ENCODE measurements around the gene MSS51. TPM values are rescaled to one million over a fixed set of nuclear protein-coding genes. Genes with fewer than 3 reads are reported as not detected.

Gene MSS51
- total RNA-seq, 2 donors from 2014 or later, result 3.9 to 4.0 TPM

- no peak overlapping the region for H3K27ac ChIP-seq (ENCODE audit: low read depth, low read length)
- H3K27ac Mint-ChIP-seq, result no peak overlapping the region
- TF ChIP-seq CTCF (conservative IDR thresholded peaks at IDR 0.05), result no peak
- H3K4me3 Mint-ChIP-seq, result no peak overlapping the region
- no peaks in the 10 kb centered on the region for H3K4me1 Mint-ChIP-seq
- H3K4me1 ChIP-seq (ENCODE audit: control insufficient read depth, insufficient read depth, low read length), result no peaks in the 10 kb centered on the region
- no peak for DNase-seq
- H3K4me3 ChIP-seq (ENCODE audit: low read length), result no peak overlapping the region
- 94 to 100% methylated on average over 1 of the region's 2 CpGs for WGBS, 2 experiments (ENCODE audit: insufficient coverage in 1 of 2, insufficient read length in 1 of 2)
- peaks cover 61% of the 10 kb centered on the region for H3K36me3 ChIP-seq (ENCODE audit: control insufficient read depth, insufficient read depth, low read length)
- peaks cover 39% of the 10 kb centered on the region for H3K36me3 Mint-ChIP-seq (ENCODE audit: low read depth)
- no peaks in the 10 kb centered on the region for H3K9me3 Mint-ChIP-seq
- no peaks in the 10 kb centered on the region for H3K27me3 ChIP-seq (ENCODE audit: control insufficient read depth, insufficient read depth, low read length, poor library complexity, severe bottlenecking)
- no peaks in the 10 kb centered on the region for H3K27me3 Mint-ChIP-seq (ENCODE audit: insufficient read depth)
- no peaks in the 10 kb centered on the region for H3K9me3 ChIP-seq (ENCODE audit: control insufficient read depth, low read length)
- no peak overlapping the region for H3K9ac ChIP-seq (ENCODE audit: extremely low read depth, low read length, poor library complexity, severe bottlenecking)
Measured at GRCh38 chr10:73465978-73466726, 32.8 kb upstream of the MSS51 start.

DNA sequence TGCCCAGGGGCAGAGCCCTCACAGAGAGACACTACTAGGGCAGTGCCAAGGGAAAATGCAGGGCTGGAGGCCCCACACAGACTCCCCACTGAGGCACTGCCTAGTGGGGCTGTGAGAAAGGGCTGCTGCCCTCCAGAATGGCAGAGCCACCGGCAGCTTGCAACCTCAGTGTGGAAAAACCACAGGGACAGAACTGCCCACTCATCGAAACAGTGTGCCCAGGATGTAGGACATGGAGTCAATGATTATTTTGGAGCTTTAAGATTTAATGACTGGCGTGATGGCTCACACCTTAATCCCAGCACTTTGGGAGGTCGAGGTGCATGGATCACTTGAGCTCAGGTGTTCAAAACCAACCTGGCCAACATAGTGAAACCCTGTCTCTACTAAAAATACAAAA, 27.5 kb upstream of the MSS51 start:
- H3K4me3 Mint-ChIP-seq, result no peak overlapping the region

GRCh38 chr10:73459683-73460314, 26.4 kb upstream of the MSS51 start:
- Histone ChIP-seq H3K9me3 (ENCODE audit: control insufficient read depth, low read length) (no peaks in the 10 kb centered on the region), H3K36me3 (ENCODE audit: control insufficient read depth, insufficient read depth, low read length) (peaks cover 12% of the 10 kb centered on the region), H3K27me3 (ENCODE audit: control insufficient read depth, insufficient read depth, low read length, poor library complexity, severe bottlenecking) (no peaks in the 10 kb centered on the region), H3K4me1 (ENCODE audit: control insufficient read depth, insufficient read depth, low read length) (no peaks in the 10 kb centered on the region), H3K27ac (ENCODE audit: low read depth, low read length) (no peak overlapping the region), H3K9ac (ENCODE audit: extremely low read depth, low read length, poor library complexity, severe bottlenecking) (no peak overlapping the region), H3K4me3 (ENCODE audit: low read length) (no peak overlapping the region)
- Mint-ChIP-seq H3K4me3 (no peak overlapping the region), H3K27me3 (ENCODE audit: insufficient read depth) (no peaks in the 10 kb centered on the region), H3K27ac (no peak overlapping the region), H3K9me3 (no peaks in the 10 kb centered on the region), H3K4me1 (peaks cover 7% of the 10 kb centered on the region), H3K36me3 (ENCODE audit: low read depth) (peaks cover 28% of the 10 kb centered on the region)
- TF ChIP-seq CTCF (conservative IDR thresholded peaks at IDR 0.05), result no peak
- WGBS, 2 experiments (ENCODE audit: insufficient coverage in 1 of 2, insufficient read length in 1 of 2), result 97 to 98% methylated on average over 5 to 6 of the region's 6 CpGs
- no peak for DNase-seq

More for the DNA sequence above, 27.5 kb upstream of the MSS51 start:
- DNase-seq, result no peak
- peaks cover 32% of the 10 kb centered on the region for H3K36me3 Mint-ChIP-seq (ENCODE audit: low read depth)
- no peaks in the 10 kb centered on the region for H3K4me1 ChIP-seq (ENCODE audit: control insufficient read depth, insufficient read depth, low read length)
- no peak overlapping the region for H3K27ac ChIP-seq (ENCODE audit: low read depth, low read length)
- no peak overlapping the region for H3K9ac ChIP-seq (ENCODE audit: extremely low read depth, low read length, poor library complexity, severe bottlenecking)
- H3K4me3 ChIP-seq (ENCODE audit: low read length), result no peak overlapping the region
- TF ChIP-seq CTCF (conservative IDR thresholded peaks at IDR 0.05), result no peak
- peaks cover 7% of the 10 kb centered on the region for H3K4me1 Mint-ChIP-seq
- H3K27ac Mint-ChIP-seq, result no peak overlapping the region
- WGBS, 2 experiments (ENCODE audit: insufficient coverage in 1 of 2, insufficient read length in 1 of 2), result 94 to 97% methylated on average over 4 of the region's 4 CpGs
- H3K27me3 Mint-ChIP-seq (ENCODE audit: insufficient read depth), result no peaks in the 10 kb centered on the region
- no peaks in the 10 kb centered on the region for H3K9me3 ChIP-seq (ENCODE audit: control insufficient read depth, low read length)
- H3K9me3 Mint-ChIP-seq, result no peaks in the 10 kb centered on the region
- H3K36me3 ChIP-seq (ENCODE audit: control insufficient read depth, insufficient read depth, low read length), result peaks cover 22% of the 10 kb centered on the region
- no peaks in the 10 kb centered on the region for H3K27me3 ChIP-seq (ENCODE audit: control insufficient read depth, insufficient read depth, low read length, poor library complexity, severe bottlenecking)

All from endodermal cell (in vitro differentiated cells).